H1 (cell line): ENCODE measurements around the gene DNA2. TPM values are rescaled to one million over a fixed set of nuclear protein-coding genes. Genes with fewer than 3 reads are reported as not detected.

Experiments used
- CTCF ChIA-PET: fragments of 300-600 bp; sonication (Branson Sonifier 250); formaldehyde crosslinking; loops from one replicate; lab custom pipeline; 2021; ENCODE audit not compliant: partially characterized antibody; lab: Charles Lee
- POLR2A ChIA-PET: fragments of 300-600 bp; sonication (Branson Sonifier 250); formaldehyde crosslinking; loops from one replicate; lab custom pipeline; 2021; ENCODE audit warnings: inconsistent platforms; ENCODE audit not compliant: partially characterized antibody; lab: Charles Lee
- DNase-seq, 2 experiments: peaks; one replicate each; pipeline versions ENCODE4 v3.0.0 to v3.0.0-alpha.2; 2010 to 2022; ENCODE audit warnings: low spot score in 2 of 2, low read depth in 1 of 2, mixed read lengths in 1 of 2
- FAIRE-seq: peaks from 2 replicates; lab custom pipeline; 2011; peaks lifted over from hg19 to GRCh38; lab: Jason Lieb, UNC
- H2AFZ ChIP-seq: 2 replicates; pipeline ENCODE4 v1.8.1; 2012; ENCODE audit warnings: low read length, inconsistent platforms
- H2AK5ac ChIP-seq: 2 replicates; pipeline ENCODE4 v1.6.1; 2013; ENCODE audit warnings: low read depth, low read length
- H2BK120ac ChIP-seq: replicated peaks from 2 replicates; pipeline ENCODE3; 2013; ENCODE audit warnings: low read depth, low read length, inconsistent platforms
- H2BK12ac ChIP-seq: 2 replicates; pipeline ENCODE4 v1.6.1; 2013; ENCODE audit warnings: low read depth, low read length
- H2BK15ac ChIP-seq: 2 replicates; pipeline ENCODE4 v1.6.1; 2013; ENCODE audit warnings: low read length
- H2BK20ac ChIP-seq: 2 replicates; pipeline ENCODE4 v1.6.1; 2013; ENCODE audit warnings: low read length
- H2BK5ac ChIP-seq: 2 replicates; pipeline ENCODE4 v1.6.1; 2013; ENCODE audit warnings: low read depth, low read length
- H3K14ac ChIP-seq: 2 replicates; pipeline ENCODE4 v1.6.1; 2013; ENCODE audit warnings: inconsistent platforms; ENCODE audit not compliant: insufficient read length
- H3K18ac ChIP-seq: 2 replicates; pipeline ENCODE4 v1.6.1; 2013; ENCODE audit warnings: low read length; ENCODE audit errors: extremely low read depth
- H3K23ac ChIP-seq: 2 replicates; pipeline ENCODE4 v1.6.1; 2013; ENCODE audit warnings: inconsistent platforms; ENCODE audit not compliant: insufficient read length
- H3K23me2 ChIP-seq: 2 replicates; pipeline ENCODE4 v1.6.1; 2013; ENCODE audit warnings: low read depth, low read length
- H3K27ac ChIP-seq: 2 replicates; pipeline ENCODE4 v1.6.1; 2011; ENCODE audit warnings: low read depth, low read length, inconsistent platforms
- H3K27me3 ChIP-seq, 4 experiments: replicated peaks in 1 of 4; 1 replicate in 1 of 4; 2 replicates in 3 of 4; pipeline versions ENCODE4 v1.6.1 to v1.8.1; 2011 to 2013; ENCODE audit warnings: low read length in 3 of 4, mild to moderate bottlenecking in 3 of 4, inconsistent platforms in 2 of 4, mixed read lengths in 2 of 4, moderate library complexity in 1 of 4; ENCODE audit not compliant: control insufficient read depth in 3 of 4, insufficient read depth in 3 of 4; ENCODE audit errors: extremely low read depth in 1 of 4
- H3K36me3 ChIP-seq, 4 experiments: 2 replicates each; pipeline versions ENCODE4 v1.6.1 to v1.8.1; 2011 to 2013; ENCODE audit warnings: mild to moderate bottlenecking in 4 of 4, low read length in 3 of 4, moderate library complexity in 2 of 4, control low read depth in 1 of 4, inconsistent platforms in 1 of 4; ENCODE audit not compliant: insufficient read depth in 4 of 4, control insufficient read depth in 2 of 4
- H3K4ac ChIP-seq: replicated peaks from 2 replicates; pipeline ENCODE3; 2013; ENCODE audit warnings: low read length, low read depth, mixed read lengths, inconsistent platforms; ENCODE audit not compliant: insufficient read length
- H3K4me1 ChIP-seq, 4 experiments: replicated peaks in 1 of 4; 1 replicate in 1 of 4; 2 replicates in 3 of 4; pipeline versions ENCODE4 v1.6.1 to v1.8.1; 2011 to 2013; ENCODE audit warnings: low read length in 3 of 4, inconsistent platforms in 2 of 4, mixed read lengths in 1 of 4; ENCODE audit not compliant: insufficient read depth in 4 of 4, control insufficient read depth in 3 of 4
- H3K4me2 ChIP-seq, 2 experiments: 2 replicates each; pipeline versions ENCODE4 v1.6.1 to v1.8.1; 2011 to 2013; ENCODE audit warnings: low read depth in 2 of 2, low read length in 2 of 2, control low read depth in 1 of 2, inconsistent platforms in 1 of 2, mild to moderate bottlenecking in 1 of 2; ENCODE audit not compliant: insufficient read depth in 1 of 2
- H3K4me3 ChIP-seq, 4 experiments: fragments of 200-600, 300-600 bp in 1 of 4; sonication (generic), shearing (Covaris generic), sonication (Bioruptor Twin) in 1 of 4; 2 replicates each; pipeline versions ENCODE4 v1.5.1 to v1.8.1; 2011 to 2016; ENCODE audit warnings: low read length in 4 of 4, low read depth in 3 of 4, control low read depth in 2 of 4, inconsistent platforms in 2 of 4, mild to moderate bottlenecking in 2 of 4, mixed read lengths in 1 of 4, moderate library complexity in 1 of 4; ENCODE audit not compliant: insufficient read depth in 2 of 4; ENCODE audit errors: extremely low read depth in 1 of 4
- H3K56ac ChIP-seq: replicated peaks from 2 replicates; pipeline ENCODE3; 2013; ENCODE audit warnings: low read depth, mild to moderate bottlenecking, mixed read lengths, low read length, inconsistent platforms; ENCODE audit not compliant: insufficient read length
- H3K79me1 ChIP-seq: 2 replicates; pipeline ENCODE4 v1.6.1; 2013; ENCODE audit warnings: low read depth, low read length, control low read depth
- H3K79me2 ChIP-seq, 2 experiments: 2 replicates each; pipeline versions ENCODE4 v1.6.1 to v1.8.1; 2012 to 2013; ENCODE audit warnings: low read length in 2 of 2, mild to moderate bottlenecking in 2 of 2, inconsistent platforms in 1 of 2; ENCODE audit not compliant: insufficient read depth in 2 of 2, control insufficient read depth in 1 of 2
- H3K9ac ChIP-seq, 4 experiments: replicated peaks in 1 of 4; 1 replicate in 1 of 4; 2 replicates in 3 of 4; pipeline versions ENCODE4 v1.6.1 to v1.8.1; 2011 to 2013; ENCODE audit warnings: low read depth in 3 of 4, low read length in 3 of 4, control low read depth in 2 of 4, mild to moderate bottlenecking in 2 of 4, moderate library complexity in 2 of 4, inconsistent platforms in 1 of 4; ENCODE audit errors: extremely low read depth in 1 of 4
- H3K9me3 ChIP-seq, 2 experiments: 2 replicates each; pipeline versions ENCODE4 v1.6.1 to v1.8.1; 2012 to 2013; ENCODE audit warnings: mild to moderate bottlenecking in 2 of 2, moderate library complexity in 2 of 2, control low read depth in 1 of 2, inconsistent platforms in 1 of 2, low read depth in 1 of 2, low read length in 1 of 2, mixed read lengths in 1 of 2; ENCODE audit not compliant: insufficient read depth in 2 of 2
- H4K20me1 ChIP-seq, 2 experiments: replicated peaks in 1 of 2; 2 replicates each; pipeline versions ENCODE3 to v1.8.1; 2011 to 2013; ENCODE audit warnings: inconsistent platforms in 2 of 2, low read length in 2 of 2, mild to moderate bottlenecking in 1 of 2; ENCODE audit not compliant: insufficient read depth in 2 of 2, control insufficient read depth in 1 of 2
- H4K5ac ChIP-seq: 2 replicates; pipeline ENCODE4 v1.6.1; 2013; ENCODE audit warnings: low read length, low read depth, mixed read lengths, inconsistent platforms; ENCODE audit not compliant: insufficient read length
- H4K8ac ChIP-seq: 2 replicates; pipeline ENCODE4 v1.8.0; 2013; ENCODE audit warnings: mild to moderate bottlenecking, moderate library complexity, low read length, inconsistent platforms; ENCODE audit not compliant: insufficient read depth; ENCODE audit errors: extremely low read depth
- H4K91ac ChIP-seq: replicated peaks from 2 replicates; pipeline ENCODE3; 2013; ENCODE audit warnings: low read length, mixed read lengths, inconsistent platforms; ENCODE audit not compliant: insufficient read length
- BCL11A ChIP-seq, 2 experiments: IDR thresholded peaks; one replicate each; pipeline ENCODE4 v1.6.1; 2011; ENCODE audit warnings: low read depth in 2 of 2, low read length in 2 of 2, mild to moderate bottlenecking in 2 of 2
- CHD1 ChIP-seq: IDR thresholded peaks from 2 replicates; pipeline ENCODE4 v1.6.1; 2012; ENCODE audit warnings: low read depth, low read length, improper control_type of control experiment
- FOSL1 ChIP-seq: IDR thresholded peaks from 2 replicates; pipeline ENCODE4 v1.6.1; 2011; ENCODE audit warnings: mild to moderate bottlenecking, low read depth, low read length, moderate library complexity; ENCODE audit not compliant: insufficient read depth
- GTF2F1 ChIP-seq: IDR thresholded peaks from 2 replicates; pipeline ENCODE4 v1.6.1; 2012; ENCODE audit warnings: low read depth, low read length, improper control_type of control experiment, borderline replicate concordance
- KDM4A ChIP-seq: IDR thresholded peaks from one replicate; pipeline ENCODE4 v1.7.1; 2012; ENCODE audit warnings: low read depth, mild to moderate bottlenecking, moderate library complexity, low read length, inconsistent platforms; ENCODE audit not compliant: severe bottlenecking
- PHF8 ChIP-seq: fragments of 200-600 bp; sonication (generic); conservative IDR thresholded peaks from 2 replicates; pipeline ENCODE4 v1.7.1; 2012; ENCODE audit warnings: low read depth, mild to moderate bottlenecking, inconsistent platforms, low read length, moderate library complexity
- POLR2AphosphoS5 ChIP-seq: IDR thresholded peaks from 2 replicates; pipeline ENCODE4 v1.6.1; 2011; ENCODE audit warnings: low read depth, low read length
- SIN3A ChIP-seq, 2 experiments: IDR thresholded peaks in 1 of 2; conservative IDR thresholded peaks in 1 of 2; 2 replicates each; pipeline ENCODE4 v1.6.1; 2011 to 2012; ENCODE audit warnings: low read length in 2 of 2, improper control_type of control experiment in 1 of 2, low read depth in 1 of 2, mild to moderate bottlenecking in 1 of 2
- SP1 ChIP-seq: IDR thresholded peaks from 2 replicates; pipeline ENCODE4 v1.6.1; 2011; ENCODE audit warnings: low read depth, low read length
- SP2 ChIP-seq: IDR thresholded peaks from 2 replicates; pipeline ENCODE4 v1.6.1; 2012; ENCODE audit warnings: mild to moderate bottlenecking, low read length, inconsistent platforms
- SP4 ChIP-seq: IDR thresholded peaks from 2 replicates; pipeline ENCODE4 v1.6.1; 2012; ENCODE audit warnings: low read length, inconsistent platforms
- WGBS, 2 experiments: shearing (Covaris generic) in 1 of 2; methylation state at CpG; one replicate each; pipeline versions ENCODE4 v1.1.6 to v1.1.7; 2013 to 2015; ENCODE audit warnings: low lambda C conversion rate in 2 of 2, mixed read lengths in 2 of 2, inconsistent platforms in 1 of 2, low coverage in 1 of 2, missing lambda C conversion rate in 1 of 2; ENCODE audit not compliant: insufficient replicate concordance in 2 of 2, insufficient coverage in 1 of 2, insufficient read length in 1 of 2; ENCODE audit errors: extremely low coverage in 1 of 2, missing lambda C conversion rate in 1 of 2; 5-methylcytosine and 5-hydroxymethylcytosine counted together
- polyA plus RNA-seq, 7 experiments: library from polyadenylated mRNA; depleted of rRNA in 3 of 7; stranded (reverse) in 5 of 7; unstranded in 2 of 7; fragments of >200 nt in 5 of 7; fragments of 200-250 nt in 2 of 7; gene quantifications; 1 replicate in 5 of 7; 2 replicates in 1 of 7; 4 replicates in 1 of 7; pipeline versions ENCODE4 v1.2.1 to v1.2.3, GENCODE V29; 2011 to 2013; ENCODE audit warnings: missing spikeins in 2 of 7, mixed read lengths in 2 of 7
- total RNA-seq: library from RNA; stranded (reverse); fragmentation: NEBNext Ultra II Directional; extraction: Animal tissue kit (Norgen Biotek cat#: 25700); gene quantifications from 2 replicates; pipeline ENCODE4 v1.2.1, GENCODE V29; 2021
- TF ChIP-seq, protein P1 (sequence below): IDR thresholded peaks from 2 replicates; pipeline ENCODE4 v1.6.1; 2012; ENCODE audit warnings: inconsistent platforms

Gene DNA2
- total and polyA plus RNA-seq, 2 of the 8 experiments (the other 6 are each of a cell fraction or from before 2014, with no cell fraction given) = 16.0 to 57.9 TPM

DNA sequence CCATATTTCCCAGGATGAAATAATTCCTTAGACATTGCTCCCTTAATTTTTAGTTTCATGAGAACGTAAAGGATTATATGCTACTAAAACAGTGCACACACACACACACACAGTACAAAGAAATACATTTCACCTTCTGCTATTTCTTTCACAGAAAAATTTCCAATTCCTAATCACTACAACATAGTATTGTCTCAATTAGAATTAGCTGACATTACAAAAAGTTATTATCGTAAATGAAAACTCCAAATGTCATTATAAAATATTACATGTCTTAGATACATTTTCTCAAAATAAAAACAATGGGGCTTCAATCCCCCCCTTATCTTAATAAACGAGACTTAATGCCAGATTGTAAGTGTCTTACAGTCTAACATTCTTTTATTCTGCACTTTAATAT, 52.4 kb downstream of the DNA2 start:
- Histone ChIP-seq H3K79me2 (no peaks in the 10 kb centered on the region), H2BK20ac (no peak overlapping the region), H2BK120ac (no peak overlapping the region), H3K4ac (no peak overlapping the region), H3K4me1 (no peaks in the 10 kb centered on the region), H3K79me1 (no peaks in the 10 kb centered on the region), H3K36me3 (peaks cover 19 to 86% (median 45%) of the 10 kb centered on the region in 4 experiments), H3K9me3 (no peaks in the 10 kb centered on the region), H4K8ac (no peak overlapping the region), H3K4me3 (no peak overlapping the region), H2BK5ac (no peak overlapping the region), H3K4me2 (no peak overlapping the region), H2BK15ac (no peak overlapping the region), H3K27me3 (no peaks in the 10 kb centered on the region), H2AFZ (no peak overlapping the region), H3K23ac (no peak overlapping the region), H3K56ac (no peak overlapping the region), H2BK12ac (no peak overlapping the region), H3K23me2 (no peaks in the 10 kb centered on the region), H4K5ac (no peak overlapping the region), H3K27ac (no peak overlapping the region), H3K14ac (no peak overlapping the region), H4K20me1 (peaks cover 0 to 2% of the 10 kb centered on the region in 2 experiments), H3K9ac (no peak overlapping the region), H4K91ac (no peak overlapping the region), H3K18ac (no peak overlapping the region), H2AK5ac (no peak overlapping the region)
- WGBS, 2 experiments = 90% methylated on average over 3 of the region's 3 CpGs; no CpG with 5 or more reads in 1 of the 2 experiments
- TF ChIP-seq, protein P1, sequence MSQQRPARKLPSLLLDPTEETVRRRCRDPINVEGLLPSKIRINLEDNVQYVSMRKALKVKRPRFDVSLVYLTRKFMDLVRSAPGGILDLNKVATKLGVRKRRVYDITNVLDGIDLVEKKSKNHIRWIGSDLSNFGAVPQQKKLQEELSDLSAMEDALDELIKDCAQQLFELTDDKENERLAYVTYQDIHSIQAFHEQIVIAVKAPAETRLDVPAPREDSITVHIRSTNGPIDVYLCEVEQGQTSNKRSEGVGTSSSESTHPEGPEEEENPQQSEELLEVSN = no peak
- TF ChIP-seq SP4 = no peak
- no peak for TF ChIP-seq FOSL1
- TF ChIP-seq SIN3A (conservative IDR thresholded peaks at IDR 0.05 in 1 of 2, IDR thresholded peaks at IDR 0.05 in 1 of 2; ENCODE audit: low read depth in 1 of 2, low read length in 2 of 2) = no peak
- TF ChIP-seq POLR2AphosphoS5 = no peak
- TF ChIP-seq SP1 = no peak
- TF ChIP-seq PHF8 = no peak
- no peak for TF ChIP-seq SP2
- no peak for TF ChIP-seq BCL11A (IDR thresholded peaks at IDR 0.05; ENCODE audit: low read depth in 2 of 2, low read length in 2 of 2)
- no peak for TF ChIP-seq CHD1
- TF ChIP-seq KDM4A = no peak
- no peak for TF ChIP-seq GTF2F1
- FAIRE-seq (no peak), DNase-seq (no peak)
- ChIA-PET POLR2A (interaction anchor here (1.4 kb wide), 1 partner anchor 14 kb away, joined by 4 read pairs; no protein-coding TSS in a partner anchor), CTCF (no interaction called here)
